ENCODE data around the gene SLC22A6.
A peak's percentile ranks its signal among the peaks of the same experiment; 100 is the strongest.

SLC22A6 gene, protein sequence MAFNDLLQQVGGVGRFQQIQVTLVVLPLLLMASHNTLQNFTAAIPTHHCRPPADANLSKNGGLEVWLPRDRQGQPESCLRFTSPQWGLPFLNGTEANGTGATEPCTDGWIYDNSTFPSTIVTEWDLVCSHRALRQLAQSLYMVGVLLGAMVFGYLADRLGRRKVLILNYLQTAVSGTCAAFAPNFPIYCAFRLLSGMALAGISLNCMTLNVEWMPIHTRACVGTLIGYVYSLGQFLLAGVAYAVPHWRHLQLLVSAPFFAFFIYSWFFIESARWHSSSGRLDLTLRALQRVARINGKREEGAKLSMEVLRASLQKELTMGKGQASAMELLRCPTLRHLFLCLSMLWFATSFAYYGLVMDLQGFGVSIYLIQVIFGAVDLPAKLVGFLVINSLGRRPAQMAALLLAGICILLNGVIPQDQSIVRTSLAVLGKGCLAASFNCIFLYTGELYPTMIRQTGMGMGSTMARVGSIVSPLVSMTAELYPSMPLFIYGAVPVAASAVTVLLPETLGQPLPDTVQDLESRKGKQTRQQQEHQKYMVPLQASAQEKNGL

DNA sequence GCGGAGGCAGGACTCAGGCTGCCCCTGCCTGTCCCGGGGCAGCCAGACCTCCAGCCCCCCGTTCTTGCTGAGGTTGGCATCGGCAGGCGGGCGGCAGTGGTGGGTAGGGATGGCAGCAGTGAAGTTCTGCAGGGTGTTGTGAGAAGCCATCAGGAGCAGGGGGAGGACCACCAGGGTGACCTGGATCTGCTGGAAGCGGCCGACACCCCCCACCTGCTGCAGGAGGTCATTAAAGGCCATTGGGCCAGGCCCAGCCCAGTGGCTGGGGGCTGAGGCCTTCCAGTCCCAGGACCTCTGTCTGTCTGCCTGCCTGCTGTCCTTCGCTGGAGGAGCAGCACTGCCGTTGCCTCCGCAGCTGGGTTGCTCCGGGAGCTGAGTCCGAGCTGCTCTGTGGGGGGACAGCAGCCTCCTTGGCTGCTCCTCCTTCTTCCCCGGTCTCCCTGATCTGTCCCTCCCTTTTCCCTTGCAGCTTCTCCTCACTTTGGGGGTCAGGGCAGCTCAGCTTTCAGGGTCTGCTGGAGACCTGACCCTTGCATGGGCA lies at the start of gene SLC22A6:
Gene SLC22A6, minus strand, starts transcription at position 517 of the 541 bp plus-strand sequence. Its CDS starts 277 bp downstream, at position 240.
- no peak for DNase-seq

DNA sequence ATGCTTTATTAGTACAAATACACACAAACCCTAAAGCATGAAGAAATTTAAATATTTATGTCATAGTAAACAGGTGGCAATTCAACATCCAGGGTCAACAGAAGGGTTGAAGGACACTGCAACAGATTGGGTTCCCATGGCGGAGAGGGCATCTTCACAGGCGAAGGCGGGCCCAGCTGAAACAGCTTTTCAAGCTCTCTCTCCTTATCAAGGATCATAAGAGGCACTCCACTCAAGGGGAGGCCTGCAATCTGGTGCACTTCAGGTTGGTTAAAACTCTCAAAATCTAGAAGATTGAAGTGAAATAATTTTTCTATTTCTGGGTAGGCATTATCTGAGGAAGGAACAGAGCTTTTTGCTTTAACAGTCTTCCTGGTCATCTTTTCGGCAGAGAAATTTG lies 47.7 kb upstream of the SLC22A6 start:
- no peak for DNase-seq

DNA sequence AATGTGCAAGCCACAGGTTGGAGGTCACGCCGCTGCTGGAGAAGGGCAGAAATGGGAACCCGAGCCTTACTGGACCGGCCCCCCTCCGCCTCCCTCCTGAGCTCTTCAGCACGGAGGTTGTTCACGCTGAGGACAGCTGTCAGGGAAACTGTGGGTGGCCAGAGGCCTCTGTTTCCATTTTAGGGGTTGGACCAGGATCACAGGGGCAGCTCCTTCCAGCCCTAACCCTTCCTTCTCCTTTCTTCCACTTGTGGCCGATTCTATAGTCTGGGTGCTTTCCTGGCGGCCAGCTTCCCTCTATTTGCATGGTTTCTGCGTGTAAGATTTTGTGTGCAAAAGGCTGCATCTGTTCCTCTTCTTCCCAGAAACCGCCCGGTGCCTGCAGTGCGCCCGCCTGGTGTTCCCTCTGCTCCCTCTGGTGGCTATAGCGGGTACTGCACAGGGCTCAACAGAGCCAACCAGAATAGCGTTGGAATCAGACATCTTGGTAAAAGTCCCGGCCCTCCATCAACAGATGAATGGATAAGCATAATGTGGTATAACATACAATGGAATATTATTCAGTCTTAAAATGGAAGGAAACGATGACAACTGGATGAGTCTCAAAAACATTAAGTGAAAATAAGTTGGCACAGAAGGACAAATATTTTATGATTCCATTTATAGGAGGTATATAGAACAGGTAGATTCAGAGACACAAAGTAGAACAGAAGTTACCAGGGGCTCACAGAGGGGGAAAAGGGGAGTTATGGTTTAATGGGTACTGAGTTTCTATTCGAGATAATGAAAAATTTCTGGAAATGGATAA lies 39.3 kb upstream of the SLC22A6 start:
- peak; percentile 40 to 48 for DNase-seq

DNA sequence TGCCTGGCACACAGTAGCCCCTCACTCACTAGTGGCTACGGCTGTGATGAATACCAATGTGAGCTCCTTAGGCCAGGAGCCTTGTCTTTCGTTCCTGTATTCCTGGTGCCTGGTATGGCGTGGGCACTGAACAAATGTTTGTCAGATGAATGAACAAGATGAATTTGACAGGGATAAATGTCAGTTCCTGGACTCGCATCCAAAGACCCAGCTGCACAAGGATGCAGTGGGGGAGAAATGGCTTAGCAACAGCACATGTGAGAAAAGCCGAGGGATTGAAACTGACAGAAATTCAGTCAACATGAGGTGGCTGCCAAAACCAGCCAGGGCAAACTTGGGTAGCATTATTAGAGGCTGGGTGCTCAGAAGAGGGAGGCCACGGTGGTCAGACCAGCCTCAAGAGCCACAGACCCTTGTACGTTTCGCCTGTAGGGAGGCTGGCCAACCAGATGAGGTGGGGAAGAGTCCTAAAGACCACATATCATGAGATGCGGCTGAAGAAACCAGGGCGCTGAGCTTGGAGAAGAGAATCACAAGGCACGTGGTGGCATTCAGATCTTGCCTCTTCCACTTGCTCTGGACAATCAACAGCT lies 38.6 kb upstream of the SLC22A6 start:
- DNase-seq: no peak

DNA sequence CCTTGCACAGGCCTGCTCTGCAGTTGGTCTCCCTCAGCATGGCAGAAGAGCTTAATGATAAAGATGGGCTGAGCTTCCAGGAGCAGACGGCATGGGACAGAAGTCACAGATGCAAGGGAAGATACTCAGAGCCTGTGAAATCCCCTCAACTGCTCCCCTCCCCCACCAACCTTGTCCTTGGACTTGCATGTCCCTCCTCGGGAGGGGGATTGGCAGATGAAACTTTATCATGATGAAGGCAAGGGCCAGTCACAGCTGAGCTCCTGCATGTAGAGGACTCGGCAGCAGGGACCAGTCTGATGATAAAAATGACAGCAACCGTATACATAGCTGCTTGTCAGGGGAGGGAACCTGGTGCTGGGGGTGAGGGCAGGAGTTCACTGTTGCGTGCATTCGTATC lies 37.7 kb upstream of the SLC22A6 start:
- no peak for DNase-seq

DNA sequence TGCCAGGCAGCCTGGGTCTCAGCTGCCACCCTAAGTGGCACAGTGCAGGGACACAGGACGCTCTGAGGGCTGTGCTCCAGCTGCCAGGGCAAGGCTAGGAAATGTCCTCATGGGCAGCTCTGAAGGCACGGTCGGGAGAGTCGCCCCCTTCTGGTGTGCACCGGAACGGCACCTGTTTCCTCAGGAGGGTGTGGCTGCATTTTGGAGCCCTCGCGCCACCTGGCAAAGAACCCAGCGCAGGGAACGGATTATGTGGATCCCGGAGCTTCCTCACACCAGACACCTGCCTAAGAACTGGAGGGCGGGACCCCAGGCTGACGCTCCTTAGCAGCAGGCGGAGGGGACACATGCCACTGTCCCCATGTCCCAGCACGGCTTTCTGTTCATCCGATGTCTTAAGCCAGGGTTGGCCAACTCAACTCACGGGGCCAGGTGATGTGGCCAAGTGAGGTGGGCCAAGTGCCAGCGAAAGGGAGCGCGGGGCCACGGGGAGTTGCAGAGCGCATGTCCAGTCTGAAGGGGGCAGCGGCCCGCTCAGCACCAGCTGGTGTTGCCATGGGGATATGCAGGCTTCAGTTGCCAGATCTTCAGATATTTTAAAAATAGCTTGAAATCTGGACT lies 36.0 kb upstream of the SLC22A6 start:
- DNase-seq: no peak

DNA sequence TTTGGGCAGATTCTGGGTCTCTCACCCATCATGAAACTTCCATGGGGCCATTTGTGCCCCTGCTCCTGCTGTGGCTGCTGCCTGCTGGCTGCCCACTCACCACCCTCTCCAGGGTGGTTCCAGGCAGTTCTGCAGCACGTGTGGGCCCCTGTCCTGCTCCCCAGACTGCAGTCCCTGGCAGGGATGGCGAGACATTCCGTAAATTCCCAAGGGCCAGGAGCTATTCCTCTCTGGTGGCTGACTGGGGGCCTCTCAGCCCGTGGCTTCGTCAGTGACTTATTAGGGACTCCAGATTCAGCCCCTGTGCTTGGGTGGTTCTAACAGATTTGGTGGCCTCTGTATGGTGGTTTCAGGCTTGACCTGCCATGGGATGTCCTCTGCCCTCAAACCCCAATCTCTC lies 34.7 kb upstream of the SLC22A6 start:
- DNase-seq: no peak

DNA sequence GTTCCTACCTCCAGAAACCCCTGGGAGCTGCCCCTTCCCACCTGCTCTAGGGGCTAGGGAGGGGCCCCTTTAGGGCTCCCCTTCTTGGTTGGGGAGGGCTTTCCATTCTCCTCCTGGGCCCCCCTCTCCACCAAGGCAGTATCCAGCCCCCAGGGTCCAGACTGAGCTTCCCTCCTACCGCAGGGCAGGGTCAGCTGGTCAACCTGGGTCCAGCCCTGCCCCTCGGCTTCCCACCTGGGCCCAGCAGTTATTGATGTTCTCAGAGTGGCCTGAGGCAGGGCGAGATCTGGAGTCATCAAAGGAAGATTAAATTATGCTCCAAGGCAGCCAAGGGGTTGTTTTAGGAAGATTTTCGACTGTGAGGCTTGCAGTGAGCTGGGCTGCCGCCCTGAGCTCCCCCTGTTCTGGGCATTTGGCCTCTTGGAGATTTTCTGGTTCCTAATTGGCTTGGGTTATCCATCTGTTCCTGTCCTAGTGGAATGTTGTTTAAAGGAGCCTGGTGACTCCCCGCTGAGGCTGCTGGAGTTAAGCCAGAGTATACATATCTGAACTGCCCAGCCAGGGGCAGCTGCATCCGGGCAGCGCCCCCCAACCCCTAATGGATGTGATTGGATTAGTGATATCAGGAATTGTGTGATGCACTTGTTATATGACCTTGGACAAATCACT lies 32.7 kb upstream of the SLC22A6 start:
- peak in 1 of 2 experiments; percentile 34 for DNase-seq

DNA sequence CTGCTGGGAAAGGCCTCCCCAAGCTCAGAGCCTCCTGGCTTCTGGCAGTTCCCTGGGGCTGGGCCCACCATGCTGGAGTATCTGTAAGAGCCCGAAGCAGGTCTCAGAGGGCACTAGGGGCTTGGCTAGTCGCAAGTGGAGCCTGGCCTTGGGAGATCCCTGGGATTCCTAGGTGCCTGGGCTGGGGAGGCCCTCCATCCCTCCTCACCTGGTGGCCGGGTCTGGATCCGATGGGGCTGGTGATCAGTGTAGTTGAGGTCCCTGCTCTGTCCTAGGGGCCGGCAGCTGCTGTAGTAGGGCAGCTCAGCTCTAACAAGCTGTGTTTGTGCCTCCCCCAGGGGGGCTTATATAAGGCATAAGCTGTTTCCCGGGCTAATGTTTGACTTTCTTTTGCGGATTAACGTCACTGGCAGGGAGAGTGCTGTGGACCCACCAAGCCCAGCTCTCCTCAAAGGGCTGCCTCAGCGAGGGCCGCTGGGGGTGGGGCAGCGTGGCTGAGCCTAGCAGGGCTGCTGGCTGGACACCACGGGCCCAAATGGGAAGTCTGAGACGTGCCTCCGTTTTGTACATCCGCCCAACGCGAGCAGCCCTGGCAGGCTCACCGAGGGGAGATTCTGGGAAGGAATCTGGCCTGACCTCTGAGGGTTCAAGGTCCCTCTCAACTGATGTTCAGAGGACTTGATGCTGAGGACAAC lies 30.9 kb upstream of the SLC22A6 start, which contains the start of gene SLC22A8:
Gene SLC22A8, minus strand, starts transcription at position 321 of the 695 bp plus-strand sequence. CDS start 883 bp downstream, outside the sequence.
- no peak for DNase-seq

DNA sequence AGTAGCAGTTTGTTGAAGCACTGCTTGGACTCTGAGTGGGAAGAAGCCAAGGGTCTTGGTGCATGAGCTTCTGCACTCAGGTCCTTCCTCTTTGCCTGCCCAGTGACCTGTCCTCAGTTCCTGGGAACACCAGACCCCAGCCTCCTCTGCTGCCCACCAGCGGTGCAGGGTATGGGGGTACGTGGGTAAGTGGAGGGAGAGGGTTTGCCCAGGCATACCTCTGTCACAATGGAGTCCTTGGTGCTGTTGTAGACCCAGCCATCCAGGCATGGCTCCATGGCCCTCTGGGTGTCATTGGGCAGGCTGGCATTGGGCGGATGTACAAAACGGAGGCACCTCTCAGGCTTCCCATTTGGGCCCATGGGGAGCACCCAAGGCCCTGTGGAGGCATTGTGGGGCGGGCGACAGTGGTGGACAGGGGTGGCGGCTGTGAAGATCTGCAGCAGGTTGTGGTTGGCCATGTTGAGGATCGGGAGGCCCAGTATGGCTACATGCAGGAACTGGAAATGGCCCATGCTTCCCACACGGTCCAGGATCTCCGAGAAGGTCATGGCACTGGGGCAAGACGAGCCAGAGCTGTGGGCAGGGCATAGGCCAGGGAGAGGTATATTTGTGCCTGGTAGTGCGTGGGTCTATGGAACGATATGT lies 29.8 kb upstream of the SLC22A6 start:
- DNase-seq: no peak

DNA sequence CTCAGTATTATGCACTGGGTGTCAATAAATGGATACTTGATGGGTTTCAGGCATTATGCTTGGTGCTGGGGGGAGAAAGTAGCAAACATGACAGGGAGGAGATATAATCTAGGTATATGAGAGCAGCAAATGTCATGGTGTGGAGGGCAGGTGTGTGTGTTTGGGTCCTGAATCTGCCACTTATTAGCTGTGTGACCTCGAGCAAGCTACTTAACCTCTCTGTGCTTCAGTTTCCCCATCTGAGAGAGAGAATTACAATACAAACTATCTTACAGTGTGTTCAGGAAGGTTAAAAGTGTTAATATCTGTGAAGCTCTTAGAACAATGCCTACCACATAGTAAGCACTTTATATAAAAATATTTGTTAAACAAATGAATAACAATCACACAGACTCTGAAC lies 28.1 kb upstream of the SLC22A6 start:
- no peak for DNase-seq

DNA sequence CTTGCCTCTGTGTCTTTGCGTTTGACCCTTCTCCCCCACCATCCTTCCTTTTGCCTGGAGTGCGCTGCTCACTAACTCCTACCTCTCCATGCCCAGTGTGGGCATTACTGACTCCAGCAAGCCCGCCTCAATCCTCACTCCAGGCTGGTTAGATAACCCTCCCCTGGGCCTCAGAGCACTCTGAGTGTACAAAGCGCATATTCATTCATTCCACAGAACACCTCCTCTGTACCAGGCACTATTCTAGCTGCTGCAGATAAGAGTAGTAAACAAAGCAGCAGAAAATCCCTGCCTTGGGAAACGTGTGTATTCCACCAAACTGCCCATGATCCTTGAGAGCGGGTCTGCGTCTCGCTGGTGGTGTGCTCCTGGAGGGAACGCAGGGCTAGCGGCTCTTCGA lies 27.7 kb upstream of the SLC22A6 start:
- DNase-seq: no peak

DNA sequence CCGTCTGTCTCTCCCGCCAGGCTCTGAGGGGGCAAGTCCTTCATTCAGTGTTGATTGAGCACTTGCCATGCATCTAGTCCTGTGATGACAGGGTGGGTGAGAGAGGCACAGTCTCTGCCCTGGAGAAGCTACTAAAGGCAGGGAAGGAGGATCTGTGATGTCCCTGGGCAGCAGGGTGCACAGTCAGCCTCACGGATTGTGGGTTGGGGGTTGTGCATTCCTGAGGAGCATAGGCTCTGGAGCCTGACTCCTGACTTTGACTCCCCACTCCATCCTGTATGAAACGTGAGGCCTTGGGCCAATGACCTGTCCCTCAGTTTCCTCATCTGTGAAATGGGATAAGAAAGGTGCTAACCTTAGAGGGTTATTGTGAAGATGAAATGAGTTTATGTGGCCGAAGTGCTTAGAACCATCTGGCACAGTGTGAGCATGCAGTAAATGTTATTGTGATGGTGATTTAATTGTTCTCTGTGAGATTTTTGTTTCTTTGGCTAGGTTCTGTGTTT lies 26.2 kb upstream of the SLC22A6 start:
- no peak for DNase-seq

DNA sequence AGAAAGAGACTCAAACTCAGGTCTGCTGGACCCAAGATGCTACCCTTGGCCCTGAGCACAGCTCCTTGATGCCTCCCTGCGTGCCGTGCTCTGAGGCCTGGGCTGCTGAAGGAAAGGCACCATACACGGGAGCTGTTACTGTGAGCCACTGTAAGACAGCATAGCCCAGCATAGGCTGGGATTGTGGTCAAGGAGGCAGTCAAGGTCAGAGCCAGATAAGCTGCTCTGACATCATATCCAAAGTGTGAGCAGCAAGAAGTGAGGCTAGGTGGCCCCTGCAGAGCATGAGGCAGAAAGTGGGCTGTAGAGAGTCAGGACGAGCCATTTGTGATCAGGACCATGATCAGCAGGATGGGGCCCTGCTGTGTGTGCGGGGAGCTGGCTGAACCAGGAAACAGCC lies 23.2 kb upstream of the SLC22A6 start:
- DNase-seq: no peak

DNA sequence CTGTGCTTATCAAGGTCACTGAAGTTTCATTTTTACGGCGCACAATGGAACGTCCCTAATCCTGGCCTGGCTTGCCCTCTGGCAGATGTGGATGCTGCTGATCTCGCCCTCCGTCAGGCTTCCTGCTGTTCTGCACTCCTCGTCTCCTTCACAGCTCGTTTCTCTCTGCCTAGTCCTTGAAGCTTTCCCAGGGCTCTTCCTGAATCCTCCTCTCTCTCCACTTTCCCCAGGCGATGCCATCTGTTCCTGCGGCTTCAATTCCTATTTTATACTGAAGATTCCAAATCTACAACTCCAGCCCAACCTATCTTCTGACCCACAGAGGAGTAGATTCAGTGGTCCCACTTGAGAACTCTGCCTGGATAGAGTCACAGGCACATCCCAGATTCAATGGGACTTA lies 16.7 kb upstream of the SLC22A6 start:
- no peak for DNase-seq

DNA sequence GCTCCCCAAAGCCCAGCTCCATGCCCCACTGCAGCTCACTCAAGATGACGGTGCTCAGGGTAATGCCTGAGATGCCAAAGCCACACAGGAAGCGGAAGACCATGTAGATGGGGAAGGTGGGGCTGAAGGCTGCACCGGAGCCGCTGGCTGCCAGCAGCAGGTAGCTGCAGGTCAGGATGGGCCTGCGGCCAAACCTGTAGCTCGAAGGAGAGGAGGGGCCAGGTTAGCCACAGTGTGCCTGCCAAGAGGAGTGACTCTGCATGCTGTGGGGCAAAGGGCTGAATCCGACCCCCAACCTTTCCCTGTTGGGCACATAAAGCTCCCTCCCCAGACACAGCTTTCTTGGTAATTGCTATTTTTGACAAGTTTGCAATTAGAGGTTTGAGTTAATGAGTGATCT lies 14.9 kb upstream of the SLC22A6 start:
- DNase-seq: no peak

DNA sequence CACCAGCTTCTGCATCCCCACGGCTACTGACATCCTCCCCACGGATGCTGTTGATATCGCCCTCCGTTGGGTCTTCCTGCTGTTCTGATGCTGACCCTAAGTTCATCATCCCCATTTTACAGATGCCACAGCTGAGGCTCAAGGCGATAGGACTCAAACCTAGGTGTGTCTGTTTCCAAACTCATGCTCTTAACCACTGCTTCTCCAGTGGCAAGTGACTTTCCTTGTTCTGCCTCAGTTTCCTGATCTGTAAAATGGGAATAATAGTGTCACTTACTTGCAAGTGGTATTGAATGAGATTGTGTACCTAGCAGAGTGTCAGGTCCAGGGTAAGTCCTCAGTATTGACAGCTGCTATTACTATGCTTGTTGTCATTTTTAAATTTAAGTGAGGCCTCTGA lies 14.4 kb upstream of the SLC22A6 start:
- no peak for DNase-seq

DNA sequence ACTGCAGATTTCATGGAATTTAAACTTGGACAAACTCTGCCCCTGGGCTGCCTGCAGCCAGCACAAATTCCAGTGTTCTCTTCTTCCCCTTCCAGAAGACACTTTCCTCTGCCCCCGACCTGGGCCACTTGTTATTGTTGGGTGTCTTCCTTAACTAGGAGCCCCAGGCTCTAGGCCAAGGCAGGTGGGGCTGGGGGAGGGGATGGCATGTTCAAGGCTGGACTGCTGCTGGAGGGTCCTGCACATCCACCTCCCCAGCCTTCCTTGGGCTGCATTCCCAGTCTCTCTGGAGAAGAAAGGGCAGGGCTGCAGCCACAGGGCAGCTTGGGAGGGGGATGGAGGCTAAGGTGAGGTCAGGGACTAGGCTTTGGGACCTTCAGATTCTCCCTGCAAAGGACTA lies 11.5 kb upstream of the SLC22A6 start:
- no peak for DNase-seq

DNA sequence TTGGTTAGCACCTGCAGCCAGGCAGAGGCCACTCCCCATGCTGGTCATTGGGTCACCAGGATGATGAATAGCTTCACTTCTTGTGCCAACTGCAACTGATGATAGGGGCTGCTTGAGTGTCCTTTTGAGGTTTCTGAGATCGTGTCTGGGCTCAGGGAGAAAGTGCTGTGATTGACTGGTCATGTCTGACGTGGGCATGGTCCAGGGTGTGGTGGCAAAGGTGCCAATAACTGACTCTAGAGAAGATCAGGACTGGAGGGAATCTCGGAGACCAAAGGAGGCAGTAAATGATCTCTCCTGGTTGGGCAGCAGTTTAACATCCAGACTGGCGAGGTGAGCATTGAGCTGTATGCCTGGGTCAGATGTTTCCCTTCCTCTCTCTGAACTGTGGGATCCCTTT lies 10.0 kb upstream of the SLC22A6 start:
- DNase-seq: no peak

DNA sequence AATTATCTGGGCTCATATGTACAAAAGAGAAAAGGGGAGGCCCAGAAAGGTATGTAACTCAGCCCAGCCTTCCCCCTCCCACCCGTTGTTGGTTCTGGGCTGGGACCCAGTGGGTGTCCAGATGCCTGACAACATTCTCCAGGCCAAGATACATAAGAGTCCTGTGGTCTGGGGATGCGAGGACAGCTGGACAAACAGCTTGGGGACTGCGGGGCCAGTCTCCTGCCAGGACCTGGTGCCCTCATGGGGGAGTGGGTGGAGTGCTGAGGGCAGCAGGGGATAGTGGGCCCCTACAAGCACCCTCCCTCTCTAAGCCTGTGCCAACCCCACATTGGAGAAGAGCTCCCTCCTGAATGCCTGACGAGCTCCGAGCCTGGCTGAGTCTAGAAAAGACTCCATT lies 3.5 kb upstream of the SLC22A6 start:
- no peak for DNase-seq
